CD4-positive, alpha-beta T cell treated with Interleukin-1 beta for 1 hour (primary cell): Measurements from ENCODE around the gene EXOC4.

Experiments
- DNase-seq, 2 donors: peaks; one replicate each; pipeline ENCODE4 v3.0.0-alpha.2; 2020 to 2022

The EXOC4 gene

DNA sequence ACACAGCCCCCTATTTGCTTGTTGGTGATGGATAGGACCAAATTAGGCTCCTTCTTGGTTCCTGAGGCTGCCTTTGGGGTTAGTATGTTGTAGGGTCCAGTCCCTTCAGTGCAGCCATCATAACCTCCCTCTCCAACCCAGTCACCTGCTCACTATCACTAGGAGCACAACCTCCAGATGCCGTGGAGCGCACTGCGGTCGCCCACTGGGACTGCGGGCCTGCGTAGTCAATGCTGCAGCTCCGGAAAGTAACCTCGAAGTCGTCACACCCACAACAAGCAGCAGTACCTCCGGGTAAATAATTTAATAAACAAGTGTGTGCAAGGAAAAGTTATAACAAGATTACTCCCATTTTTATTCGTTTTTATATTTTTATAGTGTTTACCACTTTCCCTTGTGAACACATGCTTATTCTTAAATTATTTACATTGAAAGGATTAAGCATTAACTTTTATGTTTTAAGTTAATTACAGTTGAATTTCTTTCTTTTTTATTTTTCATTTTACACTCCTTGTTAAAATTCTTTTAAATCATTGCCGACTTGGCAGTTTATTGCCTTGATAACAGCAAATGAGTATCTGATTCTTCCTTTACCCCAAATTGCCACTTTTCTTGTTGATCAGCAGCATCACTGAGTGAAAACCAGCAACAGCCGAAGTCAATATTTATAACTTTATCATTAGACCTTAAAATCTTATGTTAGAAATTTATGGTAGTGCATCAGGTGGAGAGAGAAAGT is 474.8 kb downstream of the EXOC4 start:
- no peak for DNase-seq

DNA sequence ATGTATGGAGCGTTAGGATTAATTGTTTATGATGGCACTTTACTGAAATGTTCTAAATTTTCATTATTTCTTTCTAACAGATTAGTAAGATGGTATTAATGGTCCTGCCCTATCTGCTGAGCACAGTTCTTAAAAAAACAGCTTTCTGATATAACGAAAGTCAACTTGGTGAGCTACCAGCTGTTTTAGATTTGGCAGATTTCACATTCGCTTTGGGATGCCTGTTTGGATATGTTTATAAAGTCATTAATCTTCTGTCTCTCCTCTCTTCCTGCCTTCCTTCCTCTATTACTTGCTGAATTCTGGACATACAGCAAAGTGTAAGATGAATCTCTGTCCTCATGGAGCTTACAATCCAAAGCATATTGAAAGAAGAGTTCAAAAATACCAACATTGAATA is 477.5 kb downstream of the EXOC4 start:
- no peak for DNase-seq

DNA sequence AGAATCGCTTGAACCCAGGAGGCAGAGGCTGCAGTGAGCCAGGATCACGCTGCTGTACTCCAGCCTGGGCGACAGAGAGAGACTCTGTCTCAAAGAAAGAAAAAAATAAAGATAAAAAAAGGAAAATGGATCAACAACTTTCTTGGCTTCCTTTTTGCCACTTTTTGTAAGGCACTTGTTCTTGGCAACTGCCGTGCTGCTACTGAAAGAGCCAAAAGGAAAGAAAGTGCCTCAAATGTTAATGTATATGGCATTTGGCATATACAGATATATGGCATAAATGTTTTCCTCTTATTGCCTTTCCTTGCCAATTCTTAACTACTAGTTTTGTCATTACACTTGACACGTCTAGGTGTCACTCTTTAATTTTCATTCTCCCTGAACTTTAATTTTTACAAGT is 480.5 kb downstream of the EXOC4 start:
- no peak for DNase-seq

GRCh38 chr7:133735222-133735621 is 482.3 kb downstream of the EXOC4 start:
- DNase-seq: no peak

GRCh38 chr7:133739817-133740216 is 486.9 kb downstream of the EXOC4 start:
- DNase-seq: no peak

DNA sequence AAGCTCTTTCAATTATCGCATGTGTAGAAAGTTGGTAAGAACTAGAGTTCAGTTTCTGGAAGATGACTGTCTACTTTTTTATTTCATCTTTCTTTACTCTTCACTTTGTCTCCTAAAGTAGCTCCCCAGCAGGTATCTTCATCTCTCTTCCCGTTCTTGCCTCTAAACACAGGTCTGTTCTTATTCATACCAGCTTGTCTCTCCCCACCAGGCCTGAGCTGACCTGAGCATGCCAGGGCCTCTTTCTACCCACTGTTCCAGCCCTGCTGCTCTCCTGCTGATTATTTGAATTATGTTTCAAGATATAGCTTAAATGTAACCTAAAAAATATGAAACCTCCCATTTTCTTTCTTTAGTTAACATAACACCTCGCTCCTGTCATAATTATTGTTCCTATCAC is 488.2 kb downstream of the EXOC4 start:
- DNase-seq: no peak

GRCh38 chr7:133741703-133742102 is 488.8 kb downstream of the EXOC4 start:
- no peak for DNase-seq

- DNase-seq: no peak
Measured at GRCh38 chr7:133742709-133743538, 490.0 kb downstream of the EXOC4 start.

DNA sequence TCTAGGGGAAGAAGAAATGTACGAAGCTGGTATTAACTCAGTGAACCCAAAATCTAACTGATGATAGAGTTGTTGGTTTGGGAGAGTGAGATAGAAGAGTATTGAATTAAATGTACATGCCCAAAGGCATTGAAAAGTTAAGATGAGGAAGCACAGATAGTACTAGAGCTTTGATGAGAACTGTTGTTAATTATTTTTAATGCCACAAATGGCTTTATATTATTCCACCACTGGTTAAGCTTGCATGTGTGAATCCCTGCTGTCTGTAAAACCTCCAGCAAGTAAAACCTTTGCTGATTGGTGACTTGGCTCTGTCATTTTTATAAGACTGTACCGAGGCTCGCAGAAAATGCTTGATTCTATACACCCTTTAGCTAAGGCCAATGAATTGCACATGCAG is 491.6 kb downstream of the EXOC4 start:
- no peak for DNase-seq

DNA sequence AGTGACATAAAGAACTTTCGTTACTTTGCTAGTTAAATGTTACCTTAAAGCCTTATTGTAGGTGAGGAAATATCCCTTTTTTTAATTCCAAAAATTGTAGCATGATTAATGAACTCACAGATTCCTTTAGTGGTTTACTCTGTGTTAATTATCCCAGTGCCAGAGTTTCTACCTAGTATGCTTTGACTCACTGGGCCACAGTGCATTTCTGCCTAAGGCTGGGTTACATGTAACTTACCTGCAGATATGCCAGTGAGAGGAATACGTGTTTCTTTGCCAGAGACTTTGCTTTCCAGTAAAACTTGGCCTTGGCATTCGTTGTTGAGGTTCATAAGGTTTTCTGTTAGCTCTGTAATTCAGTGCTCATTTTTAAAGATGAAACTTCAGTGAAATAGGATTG is 493.4 kb downstream of the EXOC4 start:
- DNase-seq: no peak

- DNase-seq: no peak
Measured at GRCh38 chr7:133746847-133747246, 494.0 kb downstream of the EXOC4 start.

- no peak for DNase-seq
Measured at GRCh38 chr7:133748443-133749407, 495.8 kb downstream of the EXOC4 start.

- no peak for DNase-seq
Measured at GRCh38 chr7:133750287-133750686, 497.4 kb downstream of the EXOC4 start.

DNA sequence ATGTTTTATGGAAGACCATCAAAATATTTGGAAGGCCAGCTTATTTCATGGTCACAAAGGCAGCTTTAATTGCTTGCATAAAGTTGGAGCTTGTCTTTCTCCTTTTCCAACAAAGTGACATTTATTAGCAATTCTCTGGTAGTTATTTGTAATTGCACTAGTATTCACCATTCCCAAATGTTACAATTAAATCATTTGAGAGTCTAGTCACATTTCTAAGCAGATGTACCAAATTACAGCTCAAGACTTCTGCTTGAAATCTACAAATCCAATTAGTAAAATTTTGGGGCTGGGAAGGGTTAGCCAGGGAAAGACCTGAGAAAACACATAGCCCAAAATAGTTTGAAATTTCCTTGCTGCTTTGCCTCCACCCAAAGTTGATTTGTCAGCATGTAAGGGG is 498.2 kb downstream of the EXOC4 start:
- DNase-seq: no peak

DNA sequence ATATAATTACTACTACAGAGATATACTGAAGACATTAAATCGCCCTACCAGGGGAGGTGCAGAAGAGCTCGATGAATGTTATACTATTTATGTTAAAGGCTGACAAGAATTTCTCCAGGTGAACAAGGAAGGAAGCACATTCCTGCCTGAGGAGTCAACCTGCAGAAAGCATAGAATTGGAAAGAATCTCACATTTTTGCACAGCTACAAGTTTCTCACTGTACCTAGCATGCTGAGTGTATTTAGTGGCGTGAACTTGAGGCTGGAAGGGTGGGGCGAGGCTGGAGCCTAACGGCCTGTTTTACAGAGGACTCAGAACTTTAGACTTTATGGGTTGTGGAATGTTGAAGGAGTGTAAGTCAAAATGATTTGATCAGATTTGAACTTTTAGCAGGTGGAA is 500.6 kb downstream of the EXOC4 start:
- no peak for DNase-seq

DNA sequence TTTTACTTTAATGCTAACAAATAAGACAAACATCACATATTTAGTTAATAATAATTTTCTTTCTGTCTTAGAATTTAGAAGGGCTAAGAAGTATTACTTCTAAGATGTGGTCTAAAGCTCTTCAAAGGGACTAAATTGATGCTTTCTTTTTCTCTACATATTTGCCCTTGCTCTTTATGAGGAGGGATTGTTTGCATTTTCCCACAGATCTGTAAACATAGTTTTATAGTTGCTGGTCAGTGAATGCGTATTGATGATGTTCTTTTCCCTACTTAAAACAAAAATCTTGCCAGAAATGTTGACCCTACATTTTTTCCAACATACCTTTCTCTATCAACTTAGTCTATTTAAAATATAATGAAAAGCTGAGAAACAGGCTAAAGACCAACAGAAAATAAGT is 501.8 kb downstream of the EXOC4 start:
- DNase-seq: no peak

GRCh38 chr7:133755901-133756300 is 503.0 kb downstream of the EXOC4 start:
- no peak for DNase-seq

DNA sequence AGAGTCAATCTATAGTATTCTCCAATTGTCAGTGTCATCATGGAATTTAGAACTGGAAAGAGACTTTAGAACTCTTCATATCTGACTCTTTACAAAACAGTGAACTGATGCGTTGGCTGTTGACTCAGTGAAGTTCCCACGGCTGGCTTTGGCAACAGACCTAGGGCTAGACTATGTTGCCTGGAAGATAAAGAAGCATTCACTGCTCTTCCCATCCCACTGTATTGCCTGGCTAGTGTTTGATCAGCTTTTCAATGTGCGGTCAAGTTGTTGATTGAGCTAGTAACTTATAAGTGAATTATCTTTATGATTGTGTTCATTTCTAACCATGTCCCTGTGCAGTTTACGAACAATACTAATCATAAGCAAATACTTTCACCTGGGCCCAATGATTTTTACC is 508.6 kb downstream of the EXOC4 start:
- no peak for DNase-seq

GRCh38 chr7:133763076-133763640 is 510.3 kb downstream of the EXOC4 start:
- DNase-seq: no peak

- no peak for DNase-seq
Measured at GRCh38 chr7:133769668-133770067, 516.8 kb downstream of the EXOC4 start.

GRCh38 chr7:133770863-133771492 is 518.1 kb downstream of the EXOC4 start:
- no peak for DNase-seq

- no peak for DNase-seq
Measured at GRCh38 chr7:133771788-133772419, 519.0 kb downstream of the EXOC4 start.
